ENCODE measurements around the gene HSDL1. TPM values are rescaled to one million over a fixed set of nuclear protein-coding genes. Genes with fewer than 3 reads are reported as not detected.

HSDL1 gene
- total RNA-seq, 1 experiment from 2014 or later: 34.2 TPM

DNA sequence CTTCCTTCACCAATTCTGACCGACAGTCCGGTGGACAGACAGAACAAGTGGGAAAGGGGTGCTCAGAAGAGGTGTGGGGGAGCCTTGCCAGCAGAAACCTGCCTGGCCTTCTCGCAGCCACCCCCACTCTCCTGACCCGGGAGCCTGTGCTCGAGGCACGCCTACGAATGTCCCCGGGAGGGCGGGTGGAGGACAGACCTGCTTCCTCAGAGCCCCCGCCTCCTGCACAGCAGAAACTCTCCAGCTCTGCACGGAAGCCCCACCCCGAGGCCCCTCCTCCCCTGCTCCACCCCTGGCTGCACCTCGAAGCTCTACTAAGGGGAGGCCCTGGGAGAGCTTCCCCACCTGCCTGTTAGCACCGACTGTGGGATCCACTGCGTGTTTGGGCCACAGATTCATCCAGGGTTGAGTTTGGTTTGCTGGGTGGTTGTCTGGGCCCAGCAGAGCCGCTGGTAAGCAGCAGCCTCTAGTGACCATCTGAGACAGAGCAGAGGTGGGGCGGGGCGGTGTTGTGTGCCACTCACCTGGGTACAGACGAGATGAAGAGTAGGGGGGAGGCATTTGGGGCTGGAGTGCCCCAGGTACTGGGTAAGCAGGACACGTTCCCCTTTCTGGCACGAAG, 35.7 kb upstream of the HSDL1 start:
- no peak for DNase-seq
- Histone ChIP-seq H3K9ac (ENCODE audit: extremely low read depth, insufficient read length, low read length) (no peak overlapping the region), H2BK5ac (ENCODE audit: insufficient read length, low read length) (no peak overlapping the region), H3K27ac (ENCODE audit: insufficient read length, low read depth, low read length) (no peak overlapping the region), H4K91ac (ENCODE audit: insufficient read length, low read depth, low read length) (no peak overlapping the region), H4K20me1 (ENCODE audit: control insufficient read depth, insufficient read depth, insufficient read length) (no peaks in the 10 kb centered on the region), H3K9me3 (ENCODE audit: control insufficient read depth, low read depth, low read length) (no peaks in the 10 kb centered on the region), H3K4me1 (ENCODE audit: insufficient read depth, low read length) (no peaks in the 10 kb centered on the region), H3K14ac (ENCODE audit: insufficient read depth, low read length) (no peak overlapping the region), H3K18ac (ENCODE audit: insufficient read length, low read depth, low read length) (no peak overlapping the region), H3K4ac (ENCODE audit: low read depth, low read length) (no peak overlapping the region), H2AFZ (ENCODE audit: low read length) (no peak overlapping the region), H2AK5ac (ENCODE audit: insufficient read length, low read length) (no peak overlapping the region), H3K23me2 (ENCODE audit: insufficient read length, low read depth, low read length, poor library complexity, severe bottlenecking) (no peaks in the 10 kb centered on the region), H3K56ac (ENCODE audit: insufficient read length, low read depth, low read length) (no peak overlapping the region), H3T11ph (ENCODE audit: low read length) (no peak overlapping the region), H4K8ac (replicated peaks; ENCODE audit: insufficient read length, low read depth, low read length) (no peak overlapping the region), H2BK12ac (ENCODE audit: insufficient read length, low read depth, low read length) (no peak overlapping the region), H2BK120ac (ENCODE audit: low read depth, low read length, poor library complexity, severe bottlenecking) (no peak overlapping the region), H4K5ac (ENCODE audit: insufficient read length, low read depth, low read length) (no peak overlapping the region), H2BK15ac (ENCODE audit: low read depth, low read length) (no peak overlapping the region), H3K27me3 (ENCODE audit: insufficient read depth, low read length) (no peaks in the 10 kb centered on the region), H3K23ac (ENCODE audit: insufficient read length, low read depth, low read length) (no peak overlapping the region), H3K4me2 (ENCODE audit: insufficient read depth, insufficient read length, low read length) (no peak overlapping the region), H3K79me1 (ENCODE audit: insufficient read depth, low read depth, low read length, poor library complexity, severe bottlenecking) (peaks cover 6% of the 10 kb centered on the region), H3K79me2 (ENCODE audit: insufficient read depth, low read length) (peaks cover 4% of the 10 kb centered on the region; the same call in 1 of the 2 replicates), H2BK20ac (ENCODE audit: low read depth, low read length, poor library complexity, severe bottlenecking) (no peak overlapping the region)
- no peaks in the 10 kb centered on the region for H3K9me3 Mint-ChIP-seq
- no peak overlapping the region for H3K27ac Mint-ChIP-seq
- peaks cover 5 to 7% of the 10 kb centered on the region in 2 experiments for H3K4me1 Mint-ChIP-seq
- peaks cover 14 to 65% (median 61%) of the 10 kb centered on the region in 3 experiments; a peak in 6 of 7 replicates for H3K36me3 Mint-ChIP-seq (ENCODE audit: insufficient read depth in 1 of 3, low read depth in 3 of 3)
- no CpG with 5 or more reads among the region's 21 CpGs for WGBS (ENCODE audit: extremely low coverage, insufficient read length, low lambda C conversion rate)
- H3K4me3 Mint-ChIP-seq: no peak overlapping the region
- TF ChIP-seq, protein P1, sequence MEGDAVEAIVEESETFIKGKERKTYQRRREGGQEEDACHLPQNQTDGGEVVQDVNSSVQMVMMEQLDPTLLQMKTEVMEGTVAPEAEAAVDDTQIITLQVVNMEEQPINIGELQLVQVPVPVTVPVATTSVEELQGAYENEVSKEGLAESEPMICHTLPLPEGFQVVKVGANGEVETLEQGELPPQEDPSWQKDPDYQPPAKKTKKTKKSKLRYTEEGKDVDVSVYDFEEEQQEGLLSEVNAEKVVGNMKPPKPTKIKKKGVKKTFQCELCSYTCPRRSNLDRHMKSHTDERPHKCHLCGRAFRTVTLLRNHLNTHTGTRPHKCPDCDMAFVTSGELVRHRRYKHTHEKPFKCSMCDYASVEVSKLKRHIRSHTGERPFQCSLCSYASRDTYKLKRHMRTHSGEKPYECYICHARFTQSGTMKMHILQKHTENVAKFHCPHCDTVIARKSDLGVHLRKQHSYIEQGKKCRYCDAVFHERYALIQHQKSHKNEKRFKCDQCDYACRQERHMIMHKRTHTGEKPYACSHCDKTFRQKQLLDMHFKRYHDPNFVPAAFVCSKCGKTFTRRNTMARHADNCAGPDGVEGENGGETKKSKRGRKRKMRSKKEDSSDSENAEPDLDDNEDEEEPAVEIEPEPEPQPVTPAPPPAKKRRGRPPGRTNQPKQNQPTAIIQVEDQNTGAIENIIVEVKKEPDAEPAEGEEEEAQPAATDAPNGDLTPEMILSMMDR (conservative IDR thresholded peaks at IDR 0.05): no peak
- H3K27me3 Mint-ChIP-seq (ENCODE audit: low read depth): peaks cover 2% of the 10 kb centered on the region

Data from H9 (cell line).